GM21526 (cell line): ENCODE results near the gene VPS16.
"Not testable (repeated sequence)": the region's sequence is repeated elsewhere in the genome, so short reads cannot be mapped to it uniquely, and the experiment has no call there.

Source experiments
- ATAC-seq: cut with Tn5 transposase; IDR thresholded peaks from one replicate; pipeline ENCODE4 v1.9.1; 2021; ENCODE audit warnings: moderate library complexity; ENCODE audit not compliant: unreplicated experiment, low FRiP score

Gene VPS16

GRCh38 chr20:2806351-2806701 is 34.2 kb upstream of the VPS16 start:
- no peak for ATAC-seq

GRCh38 chr20:2807019-2807418 is 33.5 kb upstream of the VPS16 start:
- no peak for ATAC-seq

GRCh38 chr20:2807929-2808328 is 32.6 kb upstream of the VPS16 start:
- not testable (repeated sequence) for ATAC-seq

- no peak for ATAC-seq
Observed at GRCh38 chr20:2809690-2810089, 30.9 kb upstream of the VPS16 start.

- no peak for ATAC-seq
Observed at GRCh38 chr20:2812189-2812588, 28.4 kb upstream of the VPS16 start.

- no peak for ATAC-seq
Observed at GRCh38 chr20:2814076-2814475, 26.5 kb upstream of the VPS16 start.

- no peak for ATAC-seq
Observed at GRCh38 chr20:2814587-2815051, 25.9 kb upstream of the VPS16 start, which contains the start of gene C20orf141. C20orf141 (plus strand) TSS chr20:2814987; CDS start chr20:2815185, 198 bp downstream.

- ATAC-seq, result no peak
Observed at GRCh38 chr20:2815242-2815900, 25.2 kb upstream of the VPS16 start.

GRCh38 chr20:2816030-2816582 is 24.4 kb upstream of the VPS16 start, which contains the start of gene TMEM239:
TMEM239 (plus strand) TSS chr20:2816364; CDS start chr20:2816555, 191 bp downstream.
- no peak for ATAC-seq

- no peak for ATAC-seq
Observed at GRCh38 chr20:2816583-2817340, 23.8 kb upstream of the VPS16 start.

GRCh38 chr20:2817341-2817726 is 23.2 kb upstream of the VPS16 start:
- ATAC-seq, result no peak

- ATAC-seq, result no peak
Observed at GRCh38 chr20:2817891-2818595, 22.5 kb upstream of the VPS16 start.

GRCh38 chr20:2820084-2820895 is 20.3 kb upstream of the VPS16 start:
- ATAC-seq, result no peak

GRCh38 chr20:2820896-2821869 is 19.4 kb upstream of the VPS16 start:
- no peak for ATAC-seq

- no peak for ATAC-seq
Observed at GRCh38 chr20:2822073-2822472, 18.5 kb upstream of the VPS16 start.

- ATAC-seq, result no peak
Observed at GRCh38 chr20:2825761-2826160, 14.8 kb upstream of the VPS16 start.

- ATAC-seq, result no peak
Observed at GRCh38 chr20:2826655-2827054, 13.9 kb upstream of the VPS16 start.

- ATAC-seq, result no peak
Observed at GRCh38 chr20:2829376-2829775, 11.2 kb upstream of the VPS16 start.

GRCh38 chr20:2831206-2831605 is 9.3 kb upstream of the VPS16 start:
- ATAC-seq, result not testable (repeated sequence)
